ENCODE measurements around the gene PRODH.
"Not testable (repeated sequence)": the region's sequence is repeated elsewhere in the genome, so short reads cannot be mapped to it uniquely, and the experiment has no call there.

Gene PRODH

GRCh38 chr22:18974477-18975180 is 38.5 kb upstream of the PRODH start:
- DNase-seq (ENCODE audit: extremely low read depth, insufficient read length), result no peak
- H3K36me3 ChIP-seq (ENCODE audit: control insufficient read depth, insufficient read depth, low read length), result no peaks in the 10 kb centered on the region
- peaks cover 2% of the 10 kb centered on the region; the same call in 1 of the 2 replicates for H3K27me3 ChIP-seq (replicated peaks; ENCODE audit: control insufficient read depth, insufficient read depth, low read length)
- H3K4me3 ChIP-seq (replicated peaks; ENCODE audit: low read depth, low read length), result no peak overlapping the region
- TF ChIP-seq CTCF (IDR thresholded peaks at IDR 0.05; ENCODE audit: insufficient read depth, low read length, poor library complexity, severe bottlenecking), result no peak

DNA sequence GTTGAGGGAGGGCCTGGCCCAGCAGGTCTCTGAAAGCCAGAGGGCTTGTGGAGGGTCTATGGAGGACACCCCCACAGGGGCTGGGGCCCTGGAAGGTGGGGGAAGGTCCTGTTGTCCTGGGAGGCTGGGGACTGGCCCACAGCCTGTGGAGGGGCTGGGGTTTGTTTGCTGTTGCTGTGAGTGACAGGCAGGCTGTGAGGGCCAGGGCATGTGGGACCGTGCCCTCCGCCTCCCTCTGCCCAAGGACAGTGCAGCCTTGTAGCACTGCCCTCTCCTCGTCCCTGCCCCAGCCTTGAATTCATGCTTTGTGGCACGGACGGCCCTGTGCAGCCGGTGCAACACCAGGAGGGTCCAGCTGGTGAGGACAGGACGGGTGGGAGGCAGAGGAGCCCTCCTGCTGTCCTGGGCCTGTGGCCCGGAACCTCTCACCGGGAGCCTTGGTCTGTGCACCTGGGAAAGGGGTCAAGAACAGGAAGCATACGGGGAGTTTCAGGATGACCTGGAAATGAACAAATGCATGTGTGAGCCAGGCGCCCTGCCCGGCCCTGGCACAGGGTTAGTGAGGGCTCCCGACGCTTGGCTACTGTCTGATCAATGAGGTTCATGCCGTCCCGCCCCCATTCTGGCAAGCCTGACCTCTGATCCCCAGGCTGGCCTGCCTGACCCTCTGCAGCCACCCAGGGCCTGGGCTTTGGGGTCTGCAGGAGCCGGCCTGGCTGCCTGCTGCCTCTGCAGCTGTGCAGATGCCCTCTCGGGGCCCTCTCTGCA is 37.4 kb upstream of the PRODH start:
- Histone ChIP-seq H3K36me3 (ENCODE audit: control insufficient read depth, insufficient read depth, low read length) (no peaks in the 10 kb centered on the region), H3K4me3 (replicated peaks; ENCODE audit: low read depth, low read length) (no peak overlapping the region), H3K27me3 (replicated peaks; ENCODE audit: control insufficient read depth, insufficient read depth, low read length) (peaks cover 2% of the 10 kb centered on the region; the same call in 1 of the 2 replicates)
- no peak for TF ChIP-seq CTCF (IDR thresholded peaks at IDR 0.05; ENCODE audit: insufficient read depth, low read length, poor library complexity, severe bottlenecking)
- DNase-seq (ENCODE audit: extremely low read depth, insufficient read length), result no peak

DNA sequence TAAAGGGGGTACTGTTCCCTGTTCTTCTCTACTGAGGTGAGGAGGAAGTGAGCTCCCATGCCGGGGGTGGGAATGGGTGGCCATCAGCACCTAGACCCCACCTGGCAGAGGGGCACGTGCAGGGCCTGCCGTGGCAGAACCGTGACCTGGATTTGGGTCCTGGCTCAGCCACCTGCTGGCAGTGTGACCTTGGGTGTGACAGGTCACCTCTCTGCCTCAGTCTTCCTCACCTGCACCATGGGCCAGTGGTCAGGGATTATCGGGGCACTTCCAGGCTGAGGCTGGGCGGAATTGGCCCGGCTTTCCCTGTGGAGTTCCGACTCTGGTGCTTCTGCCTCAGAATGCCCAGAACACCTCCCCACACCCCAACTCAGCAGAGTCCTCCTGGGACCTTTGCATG is 36.5 kb upstream of the PRODH start:
- H3K36me3 ChIP-seq (ENCODE audit: control insufficient read depth, insufficient read depth, low read length); H3K4me3 ChIP-seq (replicated peaks; ENCODE audit: low read depth, low read length); DNase-seq (ENCODE audit: extremely low read depth, insufficient read length); H3K27me3 ChIP-seq (replicated peaks; ENCODE audit: control insufficient read depth, insufficient read depth, low read length): not testable (repeated sequence)

- DNase-seq (ENCODE audit: extremely low read depth, insufficient read length); H3K4me3 ChIP-seq (replicated peaks; ENCODE audit: low read depth, low read length); H3K27me3 ChIP-seq (replicated peaks; ENCODE audit: control insufficient read depth, insufficient read depth, low read length); H3K36me3 ChIP-seq (ENCODE audit: control insufficient read depth, insufficient read depth, low read length): not testable (repeated sequence)
Observed at GRCh38 chr22:18972029-18972428, 35.9 kb upstream of the PRODH start.

DNA sequence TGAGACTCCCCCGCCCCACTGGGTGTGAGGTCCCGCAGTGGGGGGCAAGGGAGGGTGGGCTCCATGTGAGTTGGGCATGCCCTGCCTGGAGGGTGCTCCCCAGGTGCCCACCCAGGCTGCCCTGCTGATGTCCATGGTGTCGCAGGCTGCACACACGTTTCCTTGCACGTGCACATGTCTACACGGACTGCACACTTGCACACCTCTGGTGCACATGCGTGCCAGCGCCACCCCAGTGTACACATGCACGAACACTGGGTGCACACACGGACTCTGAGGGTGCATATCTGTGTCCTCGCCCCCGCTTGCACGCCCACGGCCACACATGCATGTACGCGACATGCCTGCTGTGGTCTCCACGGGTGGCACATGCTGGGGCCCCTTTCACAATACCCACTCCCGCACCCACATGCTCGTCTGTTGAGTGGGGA is 35.2 kb upstream of the PRODH start:
- TF ChIP-seq CTCF (IDR thresholded peaks at IDR 0.05; ENCODE audit: insufficient read depth, low read length, poor library complexity, severe bottlenecking), result no peak
- H3K27me3 ChIP-seq (replicated peaks; ENCODE audit: control insufficient read depth, insufficient read depth, low read length), result peaks cover 2% of the 10 kb centered on the region; the same call in 1 of the 2 replicates
- no peak for DNase-seq (ENCODE audit: extremely low read depth, insufficient read length)
- no peaks in the 10 kb centered on the region for H3K36me3 ChIP-seq (ENCODE audit: control insufficient read depth, insufficient read depth, low read length)
- H3K4me3 ChIP-seq (replicated peaks; ENCODE audit: low read depth, low read length), result no peak overlapping the region

- DNase-seq (ENCODE audit: extremely low read depth, insufficient read length), result no peak
Observed at GRCh38 chr22:18970948-18971315, 34.8 kb upstream of the PRODH start.

More at GRCh38 chr22:18970948-18971315, 34.8 kb upstream of the PRODH start:
- Histone ChIP-seq H3K36me3 (ENCODE audit: control insufficient read depth, insufficient read depth, low read length) (no peaks in the 10 kb centered on the region), H3K27me3 (replicated peaks; ENCODE audit: control insufficient read depth, insufficient read depth, low read length) (peaks cover 2% of the 10 kb centered on the region; the same call in 1 of the 2 replicates), H3K4me3 (replicated peaks; ENCODE audit: low read depth, low read length) (no peak overlapping the region)
- TF ChIP-seq CTCF (IDR thresholded peaks at IDR 0.05; ENCODE audit: insufficient read depth, low read length, poor library complexity, severe bottlenecking), result no peak

Measured in GM06990 (cell line).